SK-N-SH treated with all-trans-retinoic acid at 6 μM for 48 hours (cell line): Measurements from ENCODE around the gene MMP25.

ENCODE experiments used
- ATAC-seq: fragments of 200-7000 bp; cut with Tn5 transposase; 3 replicates; pipeline ENCODE4 v1.9.1; 2020; ENCODE audit warnings: mild to moderate bottlenecking, moderate library complexity
- ARNTL ChIP-seq: fragments of 450-650 bp; formaldehyde crosslinking; IDR thresholded peaks from 2 replicates; pipeline ENCODE4 v1.5.0; 2020; ENCODE audit warnings: low read depth, mild to moderate bottlenecking, moderate library complexity, borderline replicate concordance
- BACH2 ChIP-seq: fragments of 250-450 bp; sonication (Bioruptor Pico); IDR thresholded peaks from 2 replicates; pipeline ENCODE4 v1.9.0; 2021; ENCODE audit warnings: mild to moderate bottlenecking, borderline replicate concordance
- CSDC2 ChIP-seq: fragments of 250-450 bp; sonication (Bioruptor Pico); IDR thresholded peaks from 2 replicates; pipeline ENCODE4 v1.5.0; 2020; ENCODE audit warnings: mild to moderate bottlenecking, moderate library complexity
- ESRRG ChIP-seq: fragments of 250-450 bp; sonication (Bioruptor Pico); IDR thresholded peaks from 2 replicates; pipeline ENCODE4 v1.6.1; 2021; ENCODE audit warnings: mild to moderate bottlenecking
- GLIS3 ChIP-seq: fragments of 250-450 bp; sonication (Bioruptor Pico); IDR thresholded peaks from 2 replicates; pipeline ENCODE4 v1.5.0; 2020; ENCODE audit warnings: mild to moderate bottlenecking, moderate library complexity
- ISL1 ChIP-seq: fragments of 250-450 bp; sonication (Bioruptor Pico); IDR thresholded peaks from 2 replicates; pipeline ENCODE4 v2.1.2; 2022; ENCODE audit warnings: mild to moderate bottlenecking, moderate library complexity
- PPARA ChIP-seq: fragments of 250-450 bp; sonication (Bioruptor Pico); IDR thresholded peaks from 2 replicates; pipeline ENCODE4 v1.5.0; 2020; ENCODE audit warnings: mild to moderate bottlenecking, borderline replicate concordance
- RARB ChIP-seq: fragments of 250-450 bp; sonication (Bioruptor Pico); IDR thresholded peaks from 2 replicates; pipeline ENCODE4 v1.8.0; 2021; ENCODE audit warnings: mild to moderate bottlenecking, moderate library complexity
- TOX ChIP-seq: fragments of 250-450 bp; sonication (Bioruptor Pico); IDR thresholded peaks from 2 replicates; pipeline ENCODE4 v1.8.0; 2021; ENCODE audit warnings: mild to moderate bottlenecking, moderate library complexity, borderline replicate concordance
- ZC3H10 ChIP-seq: fragments of 250-450 bp; sonication (Bioruptor Pico); IDR thresholded peaks from 2 replicates; pipeline ENCODE4 v1.5.1; 2021; ENCODE audit warnings: mild to moderate bottlenecking, moderate library complexity
- ZFP3 ChIP-seq: fragments of 250-450 bp; sonication (Bioruptor Pico); IDR thresholded peaks from 2 replicates; pipeline ENCODE4 v1.5.0; 2020; ENCODE audit warnings: mild to moderate bottlenecking, moderate library complexity
- ZFP30 ChIP-seq: fragments of 450-650 bp; formaldehyde crosslinking; IDR thresholded peaks from 2 replicates; pipeline ENCODE4 v1.5.0; 2022; ENCODE audit warnings: mild to moderate bottlenecking, moderate library complexity
- ZNF565 ChIP-seq: fragments of 450-650 bp; formaldehyde crosslinking; conservative IDR thresholded peaks from 2 replicates; pipeline ENCODE4 v1.5.0; 2020; ENCODE audit warnings: low read depth, mild to moderate bottlenecking, moderate library complexity
- ZNF70 ChIP-seq: fragments of 450-650 bp; formaldehyde crosslinking; IDR thresholded peaks from 2 replicates; pipeline ENCODE4 v1.5.0; 2020; ENCODE audit warnings: mild to moderate bottlenecking, moderate library complexity
- ZNF8 ChIP-seq: fragments of 450-650 bp; formaldehyde crosslinking; IDR thresholded peaks from 2 replicates; pipeline ENCODE4 v1.5.0; 2020; ENCODE audit warnings: mild to moderate bottlenecking, moderate library complexity
- TF ChIP-seq, protein P1 (sequence below): fragments of 250-450 bp; sonication (Bioruptor Pico); IDR thresholded peaks from 2 replicates; pipeline ENCODE4 v1.5.1; 2020; ENCODE audit warnings: low read depth, mild to moderate bottlenecking, moderate library complexity
- TF ChIP-seq, protein P2 (sequence below): fragments of 250-450 bp; sonication (Bioruptor Pico); IDR thresholded peaks from 2 replicates; pipeline ENCODE4 v1.8.0; 2020; ENCODE audit warnings: mild to moderate bottlenecking, moderate library complexity, borderline replicate concordance
- TF ChIP-seq, protein P3 (sequence below): fragments of 250-450 bp; sonication (Bioruptor Pico); IDR thresholded peaks from 2 replicates; pipeline ENCODE4 v1.5.0; 2020; ENCODE audit warnings: mild to moderate bottlenecking, moderate library complexity

Gene MMP25

DNA sequence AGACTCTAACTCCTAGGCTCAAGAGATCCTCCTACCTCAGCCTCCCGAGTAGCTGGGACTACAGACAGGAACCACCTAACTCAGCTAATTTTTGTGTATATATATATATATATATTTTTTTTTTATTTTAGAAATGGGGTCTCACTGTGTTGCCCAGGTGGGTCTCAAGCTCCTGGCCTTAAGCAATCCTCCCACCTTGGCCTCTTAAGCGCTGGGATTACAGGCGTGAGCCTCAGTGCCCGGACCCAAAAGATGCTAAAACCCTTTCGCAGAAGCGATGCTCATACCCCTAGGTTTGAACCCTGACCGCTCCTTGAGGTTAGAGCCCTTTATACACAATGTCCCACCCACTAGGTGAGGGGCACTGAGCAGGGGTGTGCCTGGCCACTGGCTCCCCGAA is 35.9 kb upstream of the MMP25 start:
- TF ChIP-seq, protein P1, sequence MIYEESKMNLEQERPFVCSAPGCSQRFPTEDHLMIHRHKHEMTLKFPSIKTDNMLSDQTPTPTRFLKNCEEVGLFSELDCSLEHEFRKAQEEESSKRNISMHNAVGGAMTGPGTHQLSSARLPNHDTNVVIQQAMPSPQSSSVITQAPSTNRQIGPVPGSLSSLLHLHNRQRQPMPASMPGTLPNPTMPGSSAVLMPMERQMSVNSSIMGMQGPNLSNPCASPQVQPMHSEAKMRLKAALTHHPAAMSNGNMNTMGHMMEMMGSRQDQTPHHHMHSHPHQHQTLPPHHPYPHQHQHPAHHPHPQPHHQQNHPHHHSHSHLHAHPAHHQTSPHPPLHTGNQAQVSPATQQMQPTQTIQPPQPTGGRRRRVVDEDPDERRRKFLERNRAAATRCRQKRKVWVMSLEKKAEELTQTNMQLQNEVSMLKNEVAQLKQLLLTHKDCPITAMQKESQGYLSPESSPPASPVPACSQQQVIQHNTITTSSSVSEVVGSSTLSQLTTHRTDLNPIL (CRISPR knock-in tag), result no peak
- TF ChIP-seq BACH2, result no peak
- TF ChIP-seq ESRRG (CRISPR knock-in tag), result no peak
- no peak for TF ChIP-seq ZFP3 (CRISPR knock-in tag)
- no peak for ATAC-seq

DNA sequence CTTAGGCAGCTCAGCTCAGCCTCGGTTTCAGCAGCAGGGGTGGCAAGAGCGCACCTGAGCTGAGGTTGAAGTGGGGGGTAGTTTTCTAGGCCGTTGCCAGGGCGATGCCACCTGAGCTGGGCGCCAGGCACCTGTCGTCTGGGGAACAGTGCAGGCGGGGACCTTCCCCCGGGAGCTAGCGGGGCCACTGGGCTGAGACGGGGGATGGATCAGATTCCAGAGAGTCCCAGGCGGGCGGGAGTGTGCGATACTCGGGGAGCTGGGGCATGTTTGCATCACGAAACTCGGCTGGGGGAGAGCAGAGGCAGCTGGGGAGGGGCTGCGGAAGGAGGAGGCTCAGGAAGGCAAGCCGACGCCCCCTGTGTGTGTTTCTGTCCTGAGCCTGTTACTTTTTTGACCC is 34.1 kb upstream of the MMP25 start:
- no peak for TF ChIP-seq ZNF70 (CRISPR knock-in tag)
- no peak for TF ChIP-seq ESRRG (CRISPR knock-in tag)
- TF ChIP-seq TOX, result no peak
- TF ChIP-seq, protein P2, sequence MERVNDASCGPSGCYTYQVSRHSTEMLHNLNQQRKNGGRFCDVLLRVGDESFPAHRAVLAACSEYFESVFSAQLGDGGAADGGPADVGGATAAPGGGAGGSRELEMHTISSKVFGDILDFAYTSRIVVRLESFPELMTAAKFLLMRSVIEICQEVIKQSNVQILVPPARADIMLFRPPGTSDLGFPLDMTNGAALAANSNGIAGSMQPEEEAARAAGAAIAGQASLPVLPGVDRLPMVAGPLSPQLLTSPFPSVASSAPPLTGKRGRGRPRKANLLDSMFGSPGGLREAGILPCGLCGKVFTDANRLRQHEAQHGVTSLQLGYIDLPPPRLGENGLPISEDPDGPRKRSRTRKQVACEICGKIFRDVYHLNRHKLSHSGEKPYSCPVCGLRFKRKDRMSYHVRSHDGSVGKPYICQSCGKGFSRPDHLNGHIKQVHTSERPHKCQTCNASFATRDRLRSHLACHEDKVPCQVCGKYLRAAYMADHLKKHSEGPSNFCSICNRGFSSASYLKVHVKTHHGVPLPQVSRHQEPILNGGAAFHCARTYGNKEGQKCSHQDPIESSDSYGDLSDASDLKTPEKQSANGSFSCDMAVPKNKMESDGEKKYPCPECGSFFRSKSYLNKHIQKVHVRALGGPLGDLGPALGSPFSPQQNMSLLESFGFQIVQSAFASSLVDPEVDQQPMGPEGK, result no peak
- TF ChIP-seq ZFP3 (CRISPR knock-in tag), result no peak
- TF ChIP-seq, protein P1 (CRISPR knock-in tag), result no peak
- no peak for TF ChIP-seq ZFP30
- no peak for TF ChIP-seq RARB (CRISPR knock-in tag)
- TF ChIP-seq CSDC2 (CRISPR knock-in tag), result no peak
- TF ChIP-seq, protein P3, sequence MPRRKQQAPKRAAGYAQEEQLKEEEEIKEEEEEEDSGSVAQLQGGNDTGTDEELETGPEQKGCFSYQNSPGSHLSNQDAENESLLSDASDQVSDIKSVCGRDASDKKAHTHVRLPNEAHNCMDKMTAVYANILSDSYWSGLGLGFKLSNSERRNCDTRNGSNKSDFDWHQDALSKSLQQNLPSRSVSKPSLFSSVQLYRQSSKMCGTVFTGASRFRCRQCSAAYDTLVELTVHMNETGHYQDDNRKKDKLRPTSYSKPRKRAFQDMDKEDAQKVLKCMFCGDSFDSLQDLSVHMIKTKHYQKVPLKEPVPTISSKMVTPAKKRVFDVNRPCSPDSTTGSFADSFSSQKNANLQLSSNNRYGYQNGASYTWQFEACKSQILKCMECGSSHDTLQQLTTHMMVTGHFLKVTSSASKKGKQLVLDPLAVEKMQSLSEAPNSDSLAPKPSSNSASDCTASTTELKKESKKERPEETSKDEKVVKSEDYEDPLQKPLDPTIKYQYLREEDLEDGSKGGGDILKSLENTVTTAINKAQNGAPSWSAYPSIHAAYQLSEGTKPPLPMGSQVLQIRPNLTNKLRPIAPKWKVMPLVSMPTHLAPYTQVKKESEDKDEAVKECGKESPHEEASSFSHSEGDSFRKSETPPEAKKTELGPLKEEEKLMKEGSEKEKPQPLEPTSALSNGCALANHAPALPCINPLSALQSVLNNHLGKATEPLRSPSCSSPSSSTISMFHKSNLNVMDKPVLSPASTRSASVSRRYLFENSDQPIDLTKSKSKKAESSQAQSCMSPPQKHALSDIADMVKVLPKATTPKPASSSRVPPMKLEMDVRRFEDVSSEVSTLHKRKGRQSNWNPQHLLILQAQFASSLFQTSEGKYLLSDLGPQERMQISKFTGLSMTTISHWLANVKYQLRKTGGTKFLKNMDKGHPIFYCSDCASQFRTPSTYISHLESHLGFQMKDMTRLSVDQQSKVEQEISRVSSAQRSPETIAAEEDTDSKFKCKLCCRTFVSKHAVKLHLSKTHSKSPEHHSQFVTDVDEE, result no peak
- no peak for TF ChIP-seq ZNF8
- TF ChIP-seq, all 23 proteins: peak for 0
- ATAC-seq, result no peak

DNA sequence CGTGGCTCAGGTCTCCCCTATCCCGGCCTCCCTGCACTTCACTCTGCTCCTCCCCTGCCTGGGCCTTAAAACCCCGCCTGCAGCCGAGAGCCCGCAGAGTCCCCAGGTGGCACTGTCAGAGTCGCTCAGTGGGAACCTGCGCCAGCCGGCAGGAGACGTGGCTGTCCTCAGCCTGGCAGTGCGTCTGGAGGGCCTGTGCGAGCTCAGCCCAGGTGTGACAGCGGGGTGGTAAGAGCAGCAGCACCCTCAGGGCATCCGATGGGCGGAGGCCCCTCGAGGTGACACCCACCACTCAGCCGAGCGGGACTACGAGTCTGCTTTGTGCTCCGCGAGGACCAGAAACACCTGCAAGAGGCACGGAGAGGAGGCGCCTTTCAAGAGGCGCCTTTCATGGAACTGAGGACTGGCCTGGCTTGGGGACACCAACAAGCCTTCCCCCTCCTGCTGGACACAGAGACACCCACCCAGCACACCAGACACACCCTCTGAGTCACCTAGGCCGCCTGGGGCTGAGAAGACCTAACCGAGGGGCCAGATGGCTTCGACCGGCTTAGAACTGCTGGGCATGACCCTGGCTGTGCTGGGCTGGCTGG is 33.4 kb upstream of the MMP25 start, which contains the start of gene CLDN9:
TSS of gene CLDN9 (plus strand) at position 96 of the 593 bp plus-strand sequence. CDS start at position 536, 440 bp downstream.
- TF ChIP-seq, protein P2, result no peak
- TF ChIP-seq RARB (CRISPR knock-in tag), result no peak
- TF ChIP-seq TOX, result no peak
- no peak for TF ChIP-seq PPARA (CRISPR knock-in tag)
- no peak for TF ChIP-seq ISL1 (CRISPR knock-in tag)
- TF ChIP-seq ZFP30, result no peak
- no peak for TF ChIP-seq ZNF70 (CRISPR knock-in tag)
- no peak for TF ChIP-seq BACH2
- TF ChIP-seq ARNTL (CRISPR knock-in tag), result no peak
- no peak for TF ChIP-seq CSDC2 (CRISPR knock-in tag)
- TF ChIP-seq ZC3H10 (CRISPR knock-in tag), result no peak
- TF ChIP-seq ZNF565 (CRISPR knock-in tag), result no peak
- no peak for TF ChIP-seq ZNF8
- TF ChIP-seq GLIS3, result no peak
- peak; percentile 8; the same call in 1 of the 3 replicates for ATAC-seq

DNA sequence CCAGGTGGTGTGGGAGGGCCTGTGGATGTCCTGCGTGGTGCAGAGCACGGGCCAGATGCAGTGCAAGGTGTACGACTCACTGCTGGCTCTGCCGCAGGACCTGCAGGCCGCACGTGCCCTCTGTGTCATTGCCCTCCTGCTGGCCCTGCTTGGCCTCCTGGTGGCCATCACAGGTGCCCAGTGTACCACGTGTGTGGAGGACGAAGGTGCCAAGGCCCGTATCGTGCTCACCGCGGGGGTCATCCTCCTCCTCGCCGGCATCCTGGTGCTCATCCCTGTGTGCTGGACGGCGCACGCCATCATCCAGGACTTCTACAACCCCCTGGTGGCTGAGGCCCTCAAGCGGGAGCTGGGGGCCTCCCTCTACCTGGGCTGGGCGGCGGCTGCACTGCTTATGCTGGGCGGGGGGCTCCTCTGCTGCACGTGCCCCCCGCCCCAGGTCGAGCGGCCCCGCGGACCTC is 32.8 kb upstream of the MMP25 start:
- no peak; the same call in 2 of the 3 replicates for ATAC-seq
- TF ChIP-seq ZFP3 (CRISPR knock-in tag) (no peak), TOX (no peak)
